ENCODE measurements around the gene GABRB2.

GRCh38 chr5:161403121-161403520, 143.4 kb downstream of the GABRB2 start:
- TF ChIP-seq GATA3 (IDR thresholded peaks at IDR 0.05; ENCODE audit: low read depth, low read length) (no peak), GATA2 (IDR thresholded peaks at IDR 0.05; ENCODE audit: low read depth, low read length) (no peak)

All from SH-SY5Y (cell line).